GM06990 (cell line): ENCODE results near the gene UPF1.

Experiments used
- DNase-seq: peaks from one replicate; pipeline ENCODE4 v3.0.0-alpha.2; 2011; ENCODE audit not compliant: insufficient read length; ENCODE audit errors: extremely low read depth
- H3K27me3 ChIP-seq: replicated peaks from 2 replicates; pipeline ENCODE4 v1.6.0; 2011; ENCODE audit warnings: low read length; ENCODE audit not compliant: control insufficient read depth, insufficient read depth
- H3K36me3 ChIP-seq: 2 replicates; pipeline ENCODE4 v1.5.1; 2011; ENCODE audit warnings: low read length; ENCODE audit not compliant: control insufficient read depth, insufficient read depth
- H3K4me3 ChIP-seq: replicated peaks from 2 replicates; pipeline ENCODE4 v1.5.1; 2011; ENCODE audit warnings: low read depth, mild to moderate bottlenecking, control low read depth, low read length
- CTCF ChIP-seq: IDR thresholded peaks from 2 replicates; pipeline ENCODE4 v1.5.1; 2011; ENCODE audit warnings: low read length, control low read depth, mild to moderate bottlenecking, inconsistent platforms; ENCODE audit not compliant: insufficient read depth, poor library complexity, severe bottlenecking

The UPF1 gene

GRCh38 chr19:18870531-18871172 is 38.9 kb downstream of the UPF1 start:
- TF ChIP-seq CTCF, result no peak
- Histone ChIP-seq H3K4me3 (no peak overlapping the region), H3K27me3 (no peaks in the 10 kb centered on the region), H3K36me3 (peaks cover 17% of the 10 kb centered on the region)
- no peak for DNase-seq

GRCh38 chr19:18871543-18871942 is 39.8 kb downstream of the UPF1 start:
- Histone ChIP-seq H3K36me3 (peaks cover 12% of the 10 kb centered on the region), H3K27me3 (no peaks in the 10 kb centered on the region), H3K4me3 (no peak overlapping the region)
- no peak for DNase-seq
- TF ChIP-seq CTCF, result no peak

- Histone ChIP-seq H3K36me3 (no peaks in the 10 kb centered on the region), H3K27me3 (no peaks in the 10 kb centered on the region), H3K4me3 (no peak overlapping the region)
- no peak for TF ChIP-seq CTCF
- no peak for DNase-seq
Observed at GRCh38 chr19:18875726-18876125, 44.0 kb downstream of the UPF1 start.

GRCh38 chr19:18876865-18877264 is 45.1 kb downstream of the UPF1 start:
- H3K4me3 ChIP-seq, result no peak overlapping the region
- no peaks in the 10 kb centered on the region for H3K36me3 ChIP-seq
- no peak for DNase-seq
- no peak for TF ChIP-seq CTCF
- no peaks in the 10 kb centered on the region for H3K27me3 ChIP-seq

- no peak for TF ChIP-seq CTCF
- no peak overlapping the region for H3K4me3 ChIP-seq
- DNase-seq, result no peak
- H3K36me3 ChIP-seq, result no peaks in the 10 kb centered on the region
- H3K27me3 ChIP-seq, result no peaks in the 10 kb centered on the region
Observed at GRCh38 chr19:18878058-18878797, 46.5 kb downstream of the UPF1 start.
